Activated gamma-delta T cell treated with anti-CD3 and anti-CD28 coated beads, Interleukin-2, amount 50 U/mL, for 16 hours (primary cell): ENCODE results near the gene CEP76.
"Not testable (repeated sequence)": the region's sequence is repeated elsewhere in the genome, so short reads cannot be mapped to it uniquely, and the experiment has no call there.

Experiments
- DNase-seq: peaks from one replicate; pipeline ENCODE4 v3.0.0-alpha.2; 2020; ENCODE audit warnings: low read depth

The CEP76 gene

DNA sequence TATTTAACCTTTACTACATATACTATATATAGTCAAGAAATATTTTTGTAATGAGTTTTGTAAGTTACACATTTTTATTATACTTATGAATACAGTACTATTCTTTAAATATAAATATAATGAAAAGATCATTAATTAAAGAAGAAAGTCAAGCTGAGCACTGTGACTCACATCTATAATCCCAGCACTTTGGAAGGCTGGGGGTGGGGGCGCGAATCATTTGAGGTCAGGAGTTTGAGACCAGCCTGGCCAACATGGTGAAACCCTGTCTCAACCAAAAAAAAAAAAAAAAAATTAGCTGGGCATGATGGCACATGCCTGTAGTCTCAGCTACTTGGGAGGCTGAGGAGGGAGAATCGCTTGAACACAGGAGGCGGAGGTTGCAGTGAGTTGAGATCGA is 58.8 kb downstream of the CEP76 start:
- DNase-seq, result not testable (repeated sequence)

DNA sequence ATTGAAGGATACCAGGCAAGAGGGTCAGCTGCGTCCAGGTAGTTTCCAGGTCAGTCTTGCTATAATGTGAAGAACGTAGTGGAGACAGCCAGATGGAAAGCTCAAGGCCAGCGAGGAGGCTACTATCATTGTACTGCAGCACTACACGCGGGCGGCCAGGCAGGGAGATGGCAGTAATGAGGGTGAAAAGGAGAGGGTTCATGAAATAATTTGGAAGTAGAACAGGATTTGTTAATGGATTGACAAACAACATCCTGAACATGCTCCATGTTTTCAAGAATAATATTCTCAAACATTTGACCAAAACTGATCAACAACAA is 61.7 kb downstream of the CEP76 start:
- DNase-seq, result no peak

DNA sequence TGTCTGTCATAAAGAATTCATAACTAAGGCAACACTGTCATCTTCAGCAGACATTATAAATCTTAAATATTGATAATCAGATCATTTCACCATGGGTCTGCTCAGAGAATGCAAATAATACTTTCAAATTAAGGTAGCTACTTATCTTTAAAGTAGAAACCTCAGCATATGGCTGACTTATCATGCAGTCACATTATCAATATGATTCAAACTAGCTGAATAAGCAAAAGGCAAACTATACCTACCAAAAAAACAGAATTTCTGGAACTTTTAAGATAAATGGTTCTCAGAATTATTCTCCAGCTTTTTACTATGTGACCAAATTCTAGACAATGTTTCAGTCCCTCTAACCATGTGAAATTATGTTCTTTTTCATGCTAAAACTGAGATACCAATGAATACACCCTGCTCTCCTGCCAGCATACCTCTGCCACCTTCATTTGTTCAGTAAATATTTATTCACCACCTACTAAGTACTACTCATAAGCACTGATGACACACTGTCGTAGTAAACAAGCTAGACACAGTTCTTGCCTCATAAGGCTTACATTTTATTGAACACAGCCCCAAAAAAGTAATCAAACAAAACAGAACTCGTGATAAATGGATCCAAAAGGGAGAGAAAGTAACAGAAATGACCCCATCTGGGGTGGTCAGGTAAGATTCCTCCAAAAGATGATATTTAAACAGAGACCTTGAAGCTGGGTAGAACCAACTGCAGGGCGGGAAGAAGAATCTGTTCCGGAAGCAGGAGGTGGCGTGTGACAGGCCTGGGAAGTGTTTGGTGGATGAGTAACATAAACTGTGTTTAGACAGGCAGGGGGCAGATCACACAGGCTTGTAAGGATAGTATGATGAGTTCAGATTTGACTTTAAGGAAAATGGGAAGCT is 62.3 kb downstream of the CEP76 start:
- DNase-seq, result no peak

DNA sequence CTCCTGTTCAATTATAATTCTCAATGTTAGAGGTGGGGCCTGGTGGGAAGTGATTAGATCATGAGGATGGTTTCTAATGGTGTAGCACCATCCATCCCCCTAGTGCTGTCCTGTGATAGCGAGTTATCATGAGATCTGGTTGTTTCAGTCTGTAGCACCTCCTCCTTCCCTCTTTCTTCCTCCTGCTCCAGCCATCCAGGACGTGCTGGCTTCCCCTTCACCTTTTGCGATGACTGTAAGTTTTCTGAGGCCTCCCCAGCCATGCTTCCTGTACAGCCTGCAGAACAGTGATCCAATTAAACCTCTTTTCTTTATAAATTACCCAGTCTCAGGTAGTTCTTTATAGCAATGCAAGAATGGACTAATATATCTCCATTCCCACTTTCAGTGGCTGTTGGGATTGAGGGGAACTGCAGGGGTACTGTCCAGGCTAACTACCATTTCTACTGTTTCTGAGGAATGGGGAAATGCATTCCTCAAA is 63.8 kb downstream of the CEP76 start:
- no peak for DNase-seq

DNA sequence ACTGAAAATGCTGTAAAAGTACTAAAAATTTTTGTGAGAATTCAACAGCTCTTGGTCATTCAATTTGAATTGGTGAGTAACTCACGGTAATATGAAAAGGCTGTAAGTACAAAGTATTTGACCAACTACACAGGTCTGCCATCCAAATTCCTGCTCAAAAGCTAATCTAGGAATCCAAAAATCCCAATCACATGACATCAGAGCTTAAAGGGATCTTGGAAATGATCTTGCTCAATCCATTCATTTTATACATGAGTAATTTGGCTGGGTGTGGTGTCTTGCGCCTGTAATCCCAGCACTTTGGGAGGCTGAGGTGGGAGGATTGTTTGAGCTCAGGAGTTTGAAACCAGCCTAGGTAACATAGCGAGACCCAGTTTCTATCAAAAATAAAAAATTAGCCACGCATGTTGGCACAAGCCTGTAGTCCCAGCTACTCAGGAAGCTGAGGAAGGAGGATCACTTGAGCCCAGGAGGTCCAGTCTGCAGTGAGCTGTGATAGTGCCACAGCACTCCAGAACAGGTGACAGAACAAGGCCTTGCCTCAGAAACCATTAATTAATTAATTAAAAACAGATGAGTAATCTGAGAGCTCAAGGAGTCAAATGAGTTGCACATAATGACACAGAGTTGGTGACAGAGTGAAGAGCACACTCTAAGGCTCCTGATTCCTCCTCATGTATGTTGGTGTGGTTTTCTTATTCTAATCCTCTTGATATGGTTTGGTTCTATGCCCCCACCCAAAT is 64.5 kb downstream of the CEP76 start:
- no peak for DNase-seq

DNA sequence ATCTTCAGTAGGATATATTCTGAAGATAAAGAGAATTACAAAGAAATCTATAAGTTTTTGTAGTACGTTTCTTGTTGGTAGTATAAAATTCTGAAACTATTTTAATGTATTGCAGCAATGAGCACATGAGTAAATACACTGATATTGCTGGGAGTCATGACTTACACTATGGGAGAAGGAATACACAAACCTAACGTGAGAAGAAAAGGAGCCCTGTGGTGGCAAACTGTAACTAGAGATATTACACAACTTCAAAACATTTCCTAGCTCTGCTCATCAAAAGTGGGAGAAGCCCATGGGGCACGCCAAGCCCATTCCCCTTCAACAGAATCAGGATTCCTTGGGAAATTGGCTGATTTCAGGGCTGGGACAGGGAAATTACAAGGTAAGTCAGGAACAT is 65.1 kb downstream of the CEP76 start:
- DNase-seq, result no peak

DNA sequence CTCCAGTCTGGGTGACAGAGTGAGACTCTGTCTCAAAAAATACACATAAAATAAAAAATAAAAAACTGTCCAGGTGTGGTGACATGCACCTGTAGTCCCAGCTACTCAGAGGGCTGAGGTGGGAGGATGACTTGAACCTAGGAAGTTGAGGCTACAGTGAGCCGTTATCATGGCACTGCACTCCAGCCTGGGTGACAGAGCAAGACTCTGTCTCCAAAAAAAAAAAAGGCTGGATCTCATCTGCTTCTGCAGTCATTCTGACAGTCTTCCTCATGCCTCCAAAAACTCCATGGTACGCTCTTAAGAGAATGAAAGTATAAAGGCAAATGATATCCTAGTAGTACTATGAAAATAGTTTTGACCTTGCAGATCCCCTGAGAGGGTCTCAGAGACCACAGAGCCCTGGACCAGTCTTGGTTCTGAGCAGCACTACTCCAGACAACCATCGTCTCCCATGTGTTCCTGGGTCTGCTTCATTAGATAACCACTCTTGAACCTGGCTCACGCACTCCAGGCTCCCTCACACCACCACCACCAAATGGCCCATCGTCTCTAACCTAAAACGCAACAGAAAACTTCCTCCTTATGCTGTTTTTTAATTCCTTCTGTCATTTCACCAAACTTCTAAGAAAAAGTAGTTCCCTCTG is 70.6 kb downstream of the CEP76 start:
- DNase-seq, result no peak

DNA sequence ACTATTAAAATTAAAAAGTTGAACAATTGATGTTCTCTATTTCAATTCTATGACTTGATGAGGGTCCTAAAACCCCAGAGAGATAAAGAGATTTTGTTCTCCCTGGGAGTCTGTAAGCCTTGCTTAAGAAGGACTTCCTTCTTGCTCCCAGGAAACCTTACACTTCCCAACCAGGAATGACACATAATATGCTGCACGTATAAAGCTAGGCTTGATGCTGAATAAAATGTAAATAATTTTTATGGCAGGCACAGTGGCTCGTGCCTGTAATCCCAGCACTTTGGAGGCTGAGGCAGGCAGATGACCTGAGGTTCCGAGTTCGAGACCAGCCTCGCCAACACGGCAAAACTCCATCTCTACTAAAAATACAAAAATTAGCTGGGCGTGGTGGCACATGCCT is 72.4 kb downstream of the CEP76 start:
- DNase-seq, result no peak

DNA sequence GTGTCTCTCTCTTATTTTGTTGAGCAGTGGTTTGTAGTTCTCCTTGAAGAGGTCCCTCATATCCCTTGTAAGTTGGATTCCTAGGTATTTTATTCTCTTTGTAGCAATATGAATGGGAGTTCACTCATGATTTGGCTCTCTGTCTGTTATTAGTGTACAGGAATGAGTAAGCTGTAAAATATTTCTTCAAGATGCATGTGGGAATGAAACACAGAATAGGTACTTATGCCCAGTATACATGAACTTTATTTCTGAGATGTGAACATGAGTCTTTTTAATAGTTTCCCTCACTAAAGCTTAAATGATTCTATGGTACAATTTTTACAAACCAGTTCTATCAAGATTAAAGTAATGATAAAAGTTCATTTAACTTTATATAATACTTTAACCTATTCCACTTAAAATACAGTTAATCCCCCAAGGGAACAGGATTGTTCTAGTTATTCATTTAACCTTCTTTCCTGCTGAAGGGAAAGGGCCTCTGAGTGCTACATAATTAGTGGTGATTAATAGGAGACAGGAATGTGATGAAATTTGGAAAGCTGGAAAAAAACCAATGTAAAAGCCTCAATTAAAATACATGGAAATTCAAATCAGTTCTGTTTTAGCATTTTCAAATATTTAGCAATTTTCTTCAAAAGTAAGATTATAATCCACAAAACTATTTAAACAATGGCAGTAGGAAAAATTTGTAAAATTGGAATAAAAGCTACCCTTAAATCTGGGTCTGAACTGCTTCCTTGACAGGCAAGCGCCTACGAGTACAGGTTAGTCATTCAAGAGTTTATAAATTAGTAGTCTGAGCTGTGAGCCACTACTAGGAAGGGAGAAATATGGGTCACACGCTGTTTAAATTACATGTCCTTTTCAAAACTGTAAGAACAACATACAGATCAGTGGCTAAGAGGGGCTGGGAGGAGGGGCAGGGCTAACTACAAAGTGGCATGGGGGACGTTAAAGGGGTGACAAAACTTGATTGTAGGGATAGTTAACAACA is 73.5 kb downstream of the CEP76 start:
- no peak for DNase-seq

DNA sequence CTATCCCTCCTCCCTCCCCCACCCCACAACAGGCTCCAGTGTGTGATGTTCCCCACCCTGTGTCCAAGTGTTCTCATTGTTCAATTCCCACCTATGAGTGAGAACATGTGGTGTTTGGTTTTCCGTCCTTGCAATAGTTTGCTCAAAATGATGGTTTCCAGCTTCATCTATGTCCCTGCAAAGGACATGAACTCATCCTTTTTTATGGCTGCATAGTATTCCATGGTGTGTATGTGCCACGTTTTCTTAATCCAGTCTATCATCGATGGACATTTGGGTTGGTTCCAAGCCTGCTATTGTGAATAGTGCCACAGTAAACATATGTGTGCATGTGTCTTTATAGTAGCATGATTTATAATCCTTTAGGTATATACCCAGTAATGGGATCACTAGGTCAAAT is 75.3 kb downstream of the CEP76 start:
- not testable (repeated sequence) for DNase-seq

DNA sequence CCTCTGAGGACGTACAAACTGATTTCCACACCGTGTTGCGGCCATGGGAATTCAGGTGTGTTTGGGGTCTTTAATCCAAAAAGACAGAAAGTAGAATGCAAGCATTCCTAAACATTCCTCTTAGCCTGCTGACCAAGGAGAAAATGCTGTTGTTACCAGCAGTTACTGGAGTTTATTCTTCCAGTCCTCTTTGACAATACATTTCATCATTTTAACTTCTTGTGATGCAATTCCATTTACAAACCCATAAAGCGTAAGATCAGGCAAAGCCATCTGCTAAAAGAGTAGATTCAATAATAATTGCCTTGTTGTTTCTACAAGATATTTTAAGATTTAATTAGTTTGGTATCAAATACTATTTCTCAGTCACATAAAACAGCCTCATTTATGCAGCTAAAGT is 77.3 kb downstream of the CEP76 start:
- DNase-seq, result no peak
